Measurements from ENCODE around the gene BRD7.

Gene BRD7

DNA sequence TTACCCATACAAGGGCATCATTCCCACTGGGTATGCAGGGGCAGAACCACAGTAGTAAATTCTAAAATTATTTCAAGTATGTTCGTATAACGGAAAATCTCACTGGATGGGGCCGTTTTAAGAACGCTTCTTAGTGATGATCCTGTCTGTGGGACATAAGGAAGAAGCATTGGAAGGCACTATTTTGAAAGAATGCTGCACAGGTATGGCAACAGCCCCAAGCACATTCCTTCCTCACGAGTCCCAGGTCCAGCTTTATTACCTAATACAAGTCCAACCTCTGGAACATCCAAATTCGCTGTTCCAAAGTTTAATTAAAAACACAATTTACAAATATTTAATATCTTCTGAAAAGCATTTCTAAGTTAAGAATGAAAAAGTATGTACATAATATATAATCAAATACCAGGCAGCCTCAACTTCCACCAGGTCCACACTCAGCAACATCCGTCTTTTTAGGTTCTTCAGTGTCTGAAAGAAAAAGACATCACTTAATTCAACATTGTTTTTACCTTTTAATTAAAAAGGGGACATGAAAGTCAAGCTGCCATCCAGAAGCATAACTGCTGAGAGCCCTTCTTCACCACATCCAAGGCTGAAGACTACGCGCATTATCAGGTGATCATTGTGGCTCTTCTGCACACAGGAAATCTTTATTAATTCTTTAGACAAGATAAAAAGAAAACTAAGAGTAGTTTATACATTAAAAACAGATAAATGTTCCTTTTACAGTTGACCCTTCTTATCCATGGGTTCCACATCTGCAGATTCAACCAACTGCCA is 49.8 kb downstream of the BRD7 start:
- DNase-seq (ENCODE audit: low spot score), result no peak
- TF ChIP-seq, protein P1, sequence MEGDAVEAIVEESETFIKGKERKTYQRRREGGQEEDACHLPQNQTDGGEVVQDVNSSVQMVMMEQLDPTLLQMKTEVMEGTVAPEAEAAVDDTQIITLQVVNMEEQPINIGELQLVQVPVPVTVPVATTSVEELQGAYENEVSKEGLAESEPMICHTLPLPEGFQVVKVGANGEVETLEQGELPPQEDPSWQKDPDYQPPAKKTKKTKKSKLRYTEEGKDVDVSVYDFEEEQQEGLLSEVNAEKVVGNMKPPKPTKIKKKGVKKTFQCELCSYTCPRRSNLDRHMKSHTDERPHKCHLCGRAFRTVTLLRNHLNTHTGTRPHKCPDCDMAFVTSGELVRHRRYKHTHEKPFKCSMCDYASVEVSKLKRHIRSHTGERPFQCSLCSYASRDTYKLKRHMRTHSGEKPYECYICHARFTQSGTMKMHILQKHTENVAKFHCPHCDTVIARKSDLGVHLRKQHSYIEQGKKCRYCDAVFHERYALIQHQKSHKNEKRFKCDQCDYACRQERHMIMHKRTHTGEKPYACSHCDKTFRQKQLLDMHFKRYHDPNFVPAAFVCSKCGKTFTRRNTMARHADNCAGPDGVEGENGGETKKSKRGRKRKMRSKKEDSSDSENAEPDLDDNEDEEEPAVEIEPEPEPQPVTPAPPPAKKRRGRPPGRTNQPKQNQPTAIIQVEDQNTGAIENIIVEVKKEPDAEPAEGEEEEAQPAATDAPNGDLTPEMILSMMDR (IDR thresholded peaks at IDR 0.05; ENCODE audit: extremely low read depth, insufficient read depth, missing control alignments), result no peak
- in situ Hi-C loops (cut with MboI; ENCODE audit: low pct_unique_long_range_greater_than_20kb, low sequenced_read_pairs, unreplicated experiment), result no loop called here

DNA sequence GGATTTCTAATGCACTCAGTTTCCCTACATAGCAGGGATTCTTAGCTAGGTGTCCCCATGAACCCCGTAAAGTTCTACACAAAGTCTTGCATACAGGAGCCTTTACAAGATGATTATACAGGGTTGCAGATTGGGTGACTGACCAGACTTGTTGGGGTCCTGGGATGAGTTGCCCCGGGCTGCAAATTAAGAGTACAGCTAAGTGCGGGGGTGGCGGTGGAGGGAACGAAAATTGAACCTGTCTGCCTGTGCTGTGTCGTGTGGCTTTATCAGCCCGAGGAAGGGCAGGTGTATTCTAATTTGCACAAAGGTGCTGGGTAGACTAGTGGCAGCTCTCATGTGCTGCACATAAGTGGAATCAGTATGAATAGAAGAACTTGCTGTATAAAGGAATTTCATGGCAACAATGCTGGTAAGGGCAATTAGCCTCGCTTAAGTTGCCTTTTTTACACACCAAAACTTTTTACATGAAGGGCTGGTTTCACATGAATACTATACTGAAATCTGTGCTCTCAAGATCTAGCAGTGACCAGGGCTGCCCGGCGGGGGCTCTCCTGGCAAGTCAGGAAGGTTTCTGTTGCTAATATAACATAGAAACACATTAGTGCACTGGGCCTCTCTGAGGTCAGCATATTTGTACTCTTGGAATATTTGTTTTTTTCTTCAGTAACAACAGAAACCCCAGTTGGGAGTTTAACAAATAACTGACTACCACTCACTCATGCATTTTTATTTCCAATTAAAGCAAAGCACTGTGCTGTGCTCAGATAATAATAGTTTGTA is 51.7 kb downstream of the BRD7 start:
- in situ Hi-C loops (cut with MboI; ENCODE audit: low pct_unique_long_range_greater_than_20kb, low sequenced_read_pairs, unreplicated experiment), result no loop called here
- DNase-seq (ENCODE audit: low spot score), result no peak
- TF ChIP-seq, protein P1 (IDR thresholded peaks at IDR 0.05; ENCODE audit: extremely low read depth, insufficient read depth, missing control alignments), result no peak

DNA sequence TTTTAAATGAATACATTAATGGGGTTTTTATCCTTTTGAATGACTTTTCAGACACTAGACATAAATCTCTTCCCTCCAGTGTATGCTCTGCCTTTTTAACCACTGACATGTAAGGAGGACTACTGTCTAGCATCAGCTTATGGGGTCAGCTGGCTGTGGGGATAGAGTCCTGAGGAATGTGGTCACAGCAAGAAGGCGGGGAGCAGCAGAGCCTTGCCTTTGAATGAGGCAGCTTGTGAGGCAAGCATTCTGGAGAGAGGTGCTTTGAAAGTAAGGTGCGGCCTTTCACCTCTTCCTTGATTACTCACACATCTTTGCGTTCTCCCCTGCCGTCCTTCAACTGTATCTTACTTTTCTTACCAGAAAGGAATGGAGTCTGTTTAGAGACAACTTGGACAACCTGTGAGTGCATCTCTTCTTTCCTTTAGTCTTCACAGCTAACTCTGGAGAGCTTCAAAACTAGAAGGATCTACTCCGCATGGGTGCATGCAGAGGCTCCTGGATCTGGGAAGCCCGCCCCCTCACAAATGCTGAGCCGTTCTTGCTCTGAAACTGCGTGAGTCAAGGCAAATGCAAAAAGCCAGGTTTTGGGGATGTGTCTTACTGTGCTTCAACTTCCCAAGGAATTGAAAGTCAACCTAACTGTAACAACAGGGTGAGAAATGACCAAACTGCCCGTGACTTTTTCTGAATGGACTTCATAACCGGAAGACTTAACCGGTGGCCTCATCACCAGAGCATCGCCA is 52.5 kb downstream of the BRD7 start:
- in situ Hi-C loops (cut with MboI; ENCODE audit: low pct_unique_long_range_greater_than_20kb, low sequenced_read_pairs, unreplicated experiment), result no loop called here
- no peak for DNase-seq (ENCODE audit: low spot score)
- TF ChIP-seq, protein P1 (IDR thresholded peaks at IDR 0.05; ENCODE audit: extremely low read depth, insufficient read depth, missing control alignments), result no peak

DNA sequence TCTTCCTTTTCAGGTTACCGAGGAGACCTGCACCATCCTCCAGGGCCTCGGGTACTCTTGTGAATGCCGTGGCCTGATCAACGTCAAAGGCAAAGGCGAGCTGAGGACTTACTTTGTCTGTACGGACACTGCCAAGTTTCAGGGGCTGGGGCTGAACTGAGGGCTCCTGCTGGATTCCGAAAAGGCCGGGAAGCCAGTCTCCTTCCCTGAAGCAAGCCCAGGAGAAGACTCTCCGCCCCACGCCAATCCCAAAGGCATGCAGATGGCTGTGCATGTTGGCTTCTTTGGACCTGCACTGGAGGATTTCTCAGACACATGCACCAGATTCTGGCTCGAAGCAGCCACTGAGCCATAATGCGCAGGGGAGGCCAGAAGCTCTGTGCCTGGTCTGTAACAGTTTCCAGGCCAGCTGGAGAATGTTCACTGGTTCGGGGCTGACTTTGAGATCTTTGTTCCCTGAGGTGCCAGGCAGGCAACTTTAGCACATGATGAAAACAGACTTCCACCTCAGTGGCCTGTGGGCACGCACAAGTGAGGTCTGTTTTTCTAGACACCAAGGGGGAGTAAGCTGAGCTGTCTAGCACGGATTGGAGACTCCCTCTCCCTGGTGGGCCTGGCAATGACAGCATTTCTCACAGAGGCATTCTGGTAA is 53.3 kb downstream of the BRD7 start:
- DNase-seq (ENCODE audit: low spot score), result peak; percentile 10
- in situ Hi-C loops (cut with MboI; ENCODE audit: low pct_unique_long_range_greater_than_20kb, low sequenced_read_pairs, unreplicated experiment), result no loop called here
- TF ChIP-seq, protein P1 (IDR thresholded peaks at IDR 0.05; ENCODE audit: extremely low read depth, insufficient read depth, missing control alignments), result no peak

DNA sequence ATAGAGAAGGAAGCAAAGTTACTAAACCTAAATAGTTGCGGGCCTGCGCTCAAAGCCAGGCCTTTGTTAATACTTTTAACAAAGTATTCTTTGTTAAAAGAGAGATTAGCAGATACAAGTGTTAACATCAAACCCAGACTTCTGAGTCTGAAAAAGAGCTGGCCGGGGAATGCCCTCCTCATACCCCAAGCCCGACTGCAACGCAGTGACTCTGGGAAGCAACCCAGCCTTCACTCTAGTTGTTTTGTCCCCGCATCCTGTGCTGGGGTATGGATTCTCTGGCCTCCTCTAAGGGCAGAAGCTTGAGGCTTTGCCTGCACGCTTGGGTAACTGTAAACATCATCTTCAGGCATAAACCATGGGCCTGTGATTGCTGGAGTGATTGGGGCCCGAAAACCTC is 54.1 kb downstream of the BRD7 start:
- in situ Hi-C loops (cut with MboI; ENCODE audit: low pct_unique_long_range_greater_than_20kb, low sequenced_read_pairs, unreplicated experiment), result no loop called here
- TF ChIP-seq, protein P1 (IDR thresholded peaks at IDR 0.05; ENCODE audit: extremely low read depth, insufficient read depth, missing control alignments), result no peak
- DNase-seq (ENCODE audit: low spot score), result peak; percentile 13
